ENCODE results near the gene ARHGAP9. TPM values are rescaled to one million over a fixed set of nuclear protein-coding genes. Genes with fewer than 3 reads are reported as not detected.

Gene ARHGAP9
- total RNA-seq: 100 to 1,000 TPM; 243 to 248 TPM

GRCh38 chr12:57479376-57480115 is at the start of gene ARHGAP9:
Gene ARHGAP9, minus strand, starts transcription at chr12:57479866. Its CDS starts 460 bp downstream, at chr12:57479406.
- H3K9me3 Mint-ChIP-seq (ENCODE audit: insufficient read depth): no peaks in the 10 kb centered on the region
- H3K27me3 Mint-ChIP-seq (ENCODE audit: low read depth): no peaks in the 10 kb centered on the region
- ChIA-PET CTCF (interaction anchor here (0.8 to 4.7 kb wide), 9 partner anchors 7 to 262 kb away, joined by 3 to 57 read pairs (median 4); partner anchors contain the start of genes GLI1, INHBE and MARS1), POLR2A (interaction anchor here (1.1 to 8.0 kb wide), 8 partner anchors 8 to 49 kb away, joined by 3 to 74 read pairs (median 8); partner anchors contain the start of genes DDIT3, GLI1 and MARS1)
- peak within 1 kb of the TSS; percentile 96 for H3K4me3 Mint-ChIP-seq
- H3K36me3 Mint-ChIP-seq (ENCODE audit: low read depth): peaks cover 37% of the 10 kb centered on the region
- peak within 1 kb of the TSS; percentile 99 for H3K27ac Mint-ChIP-seq
- DNase-seq (peak; percentile 82), ATAC-seq (peak; percentile 57)
- H3K4me1 Mint-ChIP-seq (ENCODE audit: low read depth): peaks cover 67% of the 10 kb centered on the region

- H3K27ac Mint-ChIP-seq: no peak overlapping the region
- POLR2A ChIA-PET: interaction anchor here (1.4 kb wide), 1 partner anchor 49 kb away, joined by 4 read pairs; no protein-coding TSS in a partner anchor
- peaks cover 20% of the 10 kb centered on the region for H3K4me1 Mint-ChIP-seq (ENCODE audit: low read depth)
- no peaks in the 10 kb centered on the region for H3K27me3 Mint-ChIP-seq (ENCODE audit: low read depth)
- H3K9me3 Mint-ChIP-seq (ENCODE audit: insufficient read depth): no peaks in the 10 kb centered on the region
- CTCF ChIA-PET: no interaction called here
- ATAC-seq (no peak), DNase-seq (no peak)
- no peak overlapping the region for H3K4me3 Mint-ChIP-seq
- H3K36me3 Mint-ChIP-seq (ENCODE audit: low read depth): peaks cover 58% of the 10 kb centered on the region
These were observed 49.3 kb upstream of the ARHGAP9 start for GRCh38 chr12:57528831-57529555.

- ATAC-seq (no peak), DNase-seq (no peak)
- H3K4me3 Mint-ChIP-seq: no peak overlapping the region
- H3K4me1 Mint-ChIP-seq (ENCODE audit: low read depth): peaks cover 28% of the 10 kb centered on the region
- ChIA-PET POLR2A (interaction anchor here (0.6 to 1.4 kb wide), 4 partner anchors 10 to 191 kb away, joined by 3 to 4 read pairs (median 4); no protein-coding TSS in a partner anchor), CTCF (no interaction called here)
- no peak overlapping the region for H3K27ac Mint-ChIP-seq
- H3K36me3 Mint-ChIP-seq (ENCODE audit: low read depth): peaks cover 60% of the 10 kb centered on the region
- H3K9me3 Mint-ChIP-seq (ENCODE audit: insufficient read depth): no peaks in the 10 kb centered on the region
- H3K27me3 Mint-ChIP-seq (ENCODE audit: low read depth): no peaks in the 10 kb centered on the region
These were observed 48.5 kb upstream of the ARHGAP9 start for GRCh38 chr12:57528176-57528575.

GRCh38 chr12:57527184-57527583 is 47.5 kb upstream of the ARHGAP9 start:
- Mint-ChIP-seq H3K4me3 (no peak overlapping the region), H3K4me1 (ENCODE audit: low read depth) (peaks cover 30% of the 10 kb centered on the region), H3K27ac (peak overlapping the region; percentile 70), H3K9me3 (ENCODE audit: insufficient read depth) (no peaks in the 10 kb centered on the region), H3K36me3 (ENCODE audit: low read depth) (peaks cover 51% of the 10 kb centered on the region), H3K27me3 (ENCODE audit: low read depth) (no peaks in the 10 kb centered on the region)
- no peak for DNase-seq
- CTCF ChIA-PET: no interaction called here
- POLR2A ChIA-PET: interaction anchor here (0.8 to 1.2 kb wide), 2 partner anchors 26 to 192 kb away, joined by 3 read pairs; no protein-coding TSS in a partner anchor
- ATAC-seq: no peak

- POLR2A ChIA-PET: interaction anchor here (0.6 to 0.8 kb wide), 2 partner anchors 27 to 801 kb away, joined by 3 to 5 read pairs; no protein-coding TSS in a partner anchor
- Mint-ChIP-seq H3K36me3 (ENCODE audit: low read depth) (peaks cover 47% of the 10 kb centered on the region), H3K27me3 (ENCODE audit: low read depth) (no peaks in the 10 kb centered on the region), H3K27ac (no peak overlapping the region), H3K4me1 (ENCODE audit: low read depth) (peaks cover 36% of the 10 kb centered on the region), H3K9me3 (ENCODE audit: insufficient read depth) (no peaks in the 10 kb centered on the region), H3K4me3 (no peak overlapping the region)
- ATAC-seq: no peak
- CTCF ChIA-PET: no interaction called here
- DNase-seq: no peak
These were observed 46.9 kb upstream of the ARHGAP9 start for GRCh38 chr12:57526477-57527126.

GRCh38 chr12:57525615-57526383 is 46.1 kb upstream of the ARHGAP9 start:
- H3K36me3 Mint-ChIP-seq (ENCODE audit: low read depth): peaks cover 40% of the 10 kb centered on the region
- H3K27ac Mint-ChIP-seq: no peak overlapping the region
- H3K4me3 Mint-ChIP-seq: no peak overlapping the region
- H3K4me1 Mint-ChIP-seq (ENCODE audit: low read depth): peaks cover 44% of the 10 kb centered on the region
- ATAC-seq (no peak), DNase-seq (no peak)
- no peaks in the 10 kb centered on the region for H3K9me3 Mint-ChIP-seq (ENCODE audit: insufficient read depth)
- ChIA-PET POLR2A (interaction anchor here (0.6 to 2.7 kb wide), 4 partner anchors 9 to 800 kb away, joined by 4 to 29 read pairs (median 4); no protein-coding TSS in a partner anchor), CTCF (no interaction called here)
- no peaks in the 10 kb centered on the region for H3K27me3 Mint-ChIP-seq (ENCODE audit: low read depth)

- no peak for ATAC-seq
- no peak overlapping the region for H3K27ac Mint-ChIP-seq
- POLR2A ChIA-PET: interaction anchor here (0.8 to 2.7 kb wide), 5 partner anchors 10 to 47 kb away, joined by 3 to 29 read pairs (median 4); no protein-coding TSS in a partner anchor
- DNase-seq: no peak
- H3K4me1 Mint-ChIP-seq (ENCODE audit: low read depth): peaks cover 45% of the 10 kb centered on the region
- H3K9me3 Mint-ChIP-seq (ENCODE audit: insufficient read depth): no peaks in the 10 kb centered on the region
- peak overlapping the region; percentile 95 for H3K4me3 Mint-ChIP-seq
- no peaks in the 10 kb centered on the region for H3K27me3 Mint-ChIP-seq (ENCODE audit: low read depth)
- peaks cover 41% of the 10 kb centered on the region for H3K36me3 Mint-ChIP-seq (ENCODE audit: low read depth)
- CTCF ChIA-PET: interaction anchor here (0.9 to 2.4 kb wide), 7 partner anchors 10 to 66 kb away, joined by 3 to 8 read pairs (median 3); partner anchors contain the start of gene GLI1
These were observed 45.3 kb upstream of the ARHGAP9 start for GRCh38 chr12:57524814-57525614.

GRCh38 chr12:57523706-57524614 is 44.3 kb upstream of the ARHGAP9 start:
- H3K27ac Mint-ChIP-seq: peak overlapping the region; percentile 92
- ATAC-seq: no peak
- H3K9me3 Mint-ChIP-seq (ENCODE audit: insufficient read depth): no peaks in the 10 kb centered on the region
- H3K4me1 Mint-ChIP-seq (ENCODE audit: low read depth): peaks cover 49% of the 10 kb centered on the region
- ChIA-PET POLR2A (interaction anchor here (0.8 to 2.7 kb wide), 5 partner anchors 11 to 46 kb away, joined by 3 to 29 read pairs (median 4); no protein-coding TSS in a partner anchor), CTCF (interaction anchor here (0.9 to 2.4 kb wide), 8 partner anchors 9 to 65 kb away, joined by 3 to 8 read pairs (median 4); partner anchors contain the start of gene GLI1)
- peak overlapping the region; percentile 95 for H3K4me3 Mint-ChIP-seq
- H3K36me3 Mint-ChIP-seq (ENCODE audit: low read depth): peaks cover 44% of the 10 kb centered on the region
- H3K27me3 Mint-ChIP-seq (ENCODE audit: low read depth): no peaks in the 10 kb centered on the region
- DNase-seq: no peak

- peak overlapping the region; percentile 92 for H3K27ac Mint-ChIP-seq
- H3K4me3 Mint-ChIP-seq: peak overlapping the region; percentile 95
- H3K27me3 Mint-ChIP-seq (ENCODE audit: low read depth): no peaks in the 10 kb centered on the region
- DNase-seq (peak; percentile 48), ATAC-seq (no peak)
- CTCF ChIA-PET: interaction anchor here (1.2 to 2.4 kb wide), 4 partner anchors 11 to 64 kb away, joined by 3 to 8 read pairs (median 6); partner anchors contain the start of gene GLI1
- peaks cover 48% of the 10 kb centered on the region for H3K36me3 Mint-ChIP-seq (ENCODE audit: low read depth)
- no peaks in the 10 kb centered on the region for H3K9me3 Mint-ChIP-seq (ENCODE audit: insufficient read depth)
- POLR2A ChIA-PET: interaction anchor here (1.0 to 2.7 kb wide), 3 partner anchors 12 to 45 kb away, joined by 3 to 29 read pairs (median 12); no protein-coding TSS in a partner anchor
- peaks cover 58% of the 10 kb centered on the region for H3K4me1 Mint-ChIP-seq (ENCODE audit: low read depth)
These were observed 43.4 kb upstream of the ARHGAP9 start for GRCh38 chr12:57522887-57523705.

Measured in activated CD8-positive, alpha-beta T cell treated with anti-CD3 and anti-CD28 coated beads, Interleukin-2, amount 10 ng/mL, durations not matched to agents 7 days and 5 days (primary cell).